Measurements from ENCODE around the gene ISG15. TPM values are rescaled to one million over a fixed set of nuclear protein-coding genes. Genes with fewer than 3 reads are reported as not detected.

ISG15 gene
- total and polyA plus RNA-seq, 10 donors, result 23.3 to 230 (median 58.8) TPM

GRCh38 chr1:965526-966134 is 47.7 kb upstream of the ISG15 start:
- H3K36me3 ChIP-seq, result peaks cover 0 to 34% (median 6%) of the 10 kb centered on the region in 6 donors

GRCh38 chr1:966135-966703 is 47.1 kb upstream of the ISG15 start, which contains the start of gene PLEKHN1:
Gene PLEKHN1, plus strand, starts transcription at chr1:966482. Its CDS starts 50 bp downstream, at chr1:966532.
- no peaks in the 10 kb centered on the region for H3K9me3 ChIP-seq
- no peak for TF ChIP-seq POLR2A (IDR thresholded peaks at IDR 0.05)
- no peak for TF ChIP-seq CTCF (IDR thresholded peaks at IDR 0.05 in 8 of 11, conservative IDR thresholded peaks at IDR 0.05 in 3 of 11)
- no peak for TF ChIP-seq POLR2AphosphoS5 (IDR thresholded peaks at IDR 0.05)
- H3K36me3 ChIP-seq, result peaks cover 0 to 34% (median 6%) of the 10 kb centered on the region in 6 donors
- WGBS, 5 donors, result 0 to 20% (median 4%) methylated on average over 8 to 31 of the region's 31 CpGs
- H3K27ac ChIP-seq, result peak within 1 kb of the TSS; percentile 72 to 87 (median 80)
- peak within 1 kb of the TSS; percentile 56 to 78 (median 64) for H3K4me3 ChIP-seq
- intact Hi-C loops (cut with DNase I; ENCODE audit: low total_unique reads), result no loop called here
- no peak for DNase-seq
- peaks cover 0 to 57% (median 12%) of the 10 kb centered on the region in 7 donors for H3K27me3 ChIP-seq (replicated peaks in 1 of 7)
- peaks cover 13 to 46% (median 25%) of the 10 kb centered on the region in 6 donors for H3K4me1 ChIP-seq

More at GRCh38 chr1:965526-966134, 47.7 kb upstream of the ISG15 start:
- Histone ChIP-seq H3K27ac (peak overlapping the region in 5 of 8 donors; percentile 75 to 87 (median 84)), H3K4me1 (peaks cover 14 to 50% (median 29%) of the 10 kb centered on the region in 6 donors), H3K4me3 (peak overlapping the region in 2 of 8 donors; percentile 60 to 78), H3K9me3 (no peaks in the 10 kb centered on the region), H3K27me3 (replicated peaks in 1 of 7) (peaks cover 0 to 56% (median 6%) of the 10 kb centered on the region in 7 donors)
- intact Hi-C loops (cut with DNase I; ENCODE audit: low total_unique reads), result no loop called here
- 68 to 80% (median 73%) methylated on average over 17 to 26 of the region's 26 CpGs for WGBS, 5 donors
- TF ChIP-seq CTCF (IDR thresholded peaks at IDR 0.05 in 8 of 11, conservative IDR thresholded peaks at IDR 0.05 in 3 of 11) (no peak), POLR2A (IDR thresholded peaks at IDR 0.05) (no peak)
- no peak for DNase-seq

- peak; percentile 67 to 84 (median 79) for TF ChIP-seq POLR2AphosphoS5 (IDR thresholded peaks at IDR 0.05)
- no peak for TF ChIP-seq POLR2A (IDR thresholded peaks at IDR 0.05)
- no peak for TF ChIP-seq CTCF (IDR thresholded peaks at IDR 0.05 in 8 of 11, conservative IDR thresholded peaks at IDR 0.05 in 3 of 11)
- Histone ChIP-seq H3K27me3 (replicated peaks in 1 of 7) (peaks cover 5 to 61% (median 18%) of the 10 kb centered on the region in 7 donors), H3K4me3 (peak overlapping the region; percentile 56 to 78 (median 64)), H3K9me3 (no peaks in the 10 kb centered on the region), H3K27ac (peak overlapping the region; percentile 72 to 87 (median 80)), H3K4me1 (peaks cover 8 to 40% (median 21%) of the 10 kb centered on the region in 6 donors), H3K36me3 (peaks cover 0 to 31% (median 6%) of the 10 kb centered on the region in 6 donors)
- DNase-seq, result peak; percentile 94
- WGBS, 5 donors, result 0 to 2% (median 1%) methylated on average over 11 to 60 of the region's 60 CpGs
- intact Hi-C loops (cut with DNase I; ENCODE audit: low total_unique reads), result no loop called here
Measured at GRCh38 chr1:966704-967300, 46.5 kb upstream of the ISG15 start.
